ENCODE measurements around the gene SUSD1. TPM values are rescaled to one million over a fixed set of nuclear protein-coding genes. Genes with fewer than 3 reads are reported as not detected.

SUSD1 gene
- total RNA-seq, 1 experiment from 2014 or later, result 8.1 TPM

GRCh38 chr9:112200711-112201110, 25.6 kb upstream of the SUSD1 start:
- Histone ChIP-seq H3K56ac (ENCODE audit: insufficient read length, low read depth, low read length) (no peak overlapping the region), H2BK15ac (ENCODE audit: low read depth, low read length) (no peak overlapping the region), H4K20me1 (ENCODE audit: control insufficient read depth, insufficient read depth, insufficient read length) (no peaks in the 10 kb centered on the region), H3T11ph (ENCODE audit: low read length) (no peak overlapping the region), H3K4me2 (ENCODE audit: insufficient read depth, insufficient read length, low read length) (no peak overlapping the region), H3K23ac (ENCODE audit: insufficient read length, low read depth, low read length) (no peak overlapping the region), H2BK20ac (ENCODE audit: low read depth, low read length, poor library complexity, severe bottlenecking) (no peak overlapping the region), H3K9ac (ENCODE audit: extremely low read depth, insufficient read length, low read length) (no peak overlapping the region), H4K91ac (ENCODE audit: insufficient read length, low read depth, low read length) (no peak overlapping the region), H4K5ac (ENCODE audit: insufficient read length, low read depth, low read length) (no peak overlapping the region), H3K14ac (ENCODE audit: insufficient read depth, low read length) (no peak overlapping the region), H3K18ac (ENCODE audit: insufficient read length, low read depth, low read length) (no peak overlapping the region), H2BK5ac (ENCODE audit: insufficient read length, low read length) (no peak overlapping the region), H3K79me2 (ENCODE audit: insufficient read depth, low read length) (no peaks in the 10 kb centered on the region), H2BK12ac (ENCODE audit: insufficient read length, low read depth, low read length) (no peak overlapping the region), H3K4me1 (ENCODE audit: insufficient read depth, low read length) (no peaks in the 10 kb centered on the region), H3K23me2 (ENCODE audit: insufficient read length, low read depth, low read length, poor library complexity, severe bottlenecking) (no peaks in the 10 kb centered on the region), H2AK5ac (ENCODE audit: insufficient read length, low read length) (no peak overlapping the region), H2AFZ (ENCODE audit: low read length) (no peak overlapping the region), H3K27me3 (ENCODE audit: insufficient read depth, low read length) (no peaks in the 10 kb centered on the region), H3K27ac (ENCODE audit: insufficient read length, low read depth, low read length) (no peak overlapping the region), H3K9me3 (ENCODE audit: control insufficient read depth, low read depth, low read length) (no peaks in the 10 kb centered on the region), H4K8ac (replicated peaks; ENCODE audit: insufficient read length, low read depth, low read length) (no peak overlapping the region), H3K79me1 (ENCODE audit: insufficient read depth, low read depth, low read length, poor library complexity, severe bottlenecking) (no peaks in the 10 kb centered on the region), H3K4ac (ENCODE audit: low read depth, low read length) (no peak overlapping the region), H2BK120ac (ENCODE audit: low read depth, low read length, poor library complexity, severe bottlenecking) (no peak overlapping the region)
- no peak overlapping the region for H3K27ac Mint-ChIP-seq
- H3K27me3 Mint-ChIP-seq (ENCODE audit: low read depth), result no peaks in the 10 kb centered on the region; the same call in 1 of the 2 replicates
- H3K4me3 Mint-ChIP-seq, result no peak overlapping the region
- peaks cover 0 to 5% (median 0%) of the 10 kb centered on the region in 3 experiments; a peak in 3 of 7 replicates for H3K36me3 Mint-ChIP-seq (ENCODE audit: insufficient read depth in 1 of 3, low read depth in 3 of 3)
- H3K4me1 Mint-ChIP-seq, result no peaks in the 10 kb centered on the region
- WGBS (ENCODE audit: extremely low coverage, insufficient read length, low lambda C conversion rate), result no CpG with 5 or more reads among the region's 5 CpGs
- peaks cover 0 to 15% of the 10 kb centered on the region in 2 experiments; a peak in 2 of 5 replicates for H3K9me3 Mint-ChIP-seq
- TF ChIP-seq, protein P1, sequence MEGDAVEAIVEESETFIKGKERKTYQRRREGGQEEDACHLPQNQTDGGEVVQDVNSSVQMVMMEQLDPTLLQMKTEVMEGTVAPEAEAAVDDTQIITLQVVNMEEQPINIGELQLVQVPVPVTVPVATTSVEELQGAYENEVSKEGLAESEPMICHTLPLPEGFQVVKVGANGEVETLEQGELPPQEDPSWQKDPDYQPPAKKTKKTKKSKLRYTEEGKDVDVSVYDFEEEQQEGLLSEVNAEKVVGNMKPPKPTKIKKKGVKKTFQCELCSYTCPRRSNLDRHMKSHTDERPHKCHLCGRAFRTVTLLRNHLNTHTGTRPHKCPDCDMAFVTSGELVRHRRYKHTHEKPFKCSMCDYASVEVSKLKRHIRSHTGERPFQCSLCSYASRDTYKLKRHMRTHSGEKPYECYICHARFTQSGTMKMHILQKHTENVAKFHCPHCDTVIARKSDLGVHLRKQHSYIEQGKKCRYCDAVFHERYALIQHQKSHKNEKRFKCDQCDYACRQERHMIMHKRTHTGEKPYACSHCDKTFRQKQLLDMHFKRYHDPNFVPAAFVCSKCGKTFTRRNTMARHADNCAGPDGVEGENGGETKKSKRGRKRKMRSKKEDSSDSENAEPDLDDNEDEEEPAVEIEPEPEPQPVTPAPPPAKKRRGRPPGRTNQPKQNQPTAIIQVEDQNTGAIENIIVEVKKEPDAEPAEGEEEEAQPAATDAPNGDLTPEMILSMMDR (conservative IDR thresholded peaks at IDR 0.05), result no peak
- DNase-seq, result no peak
